ENCODE measurements around the gene LRRC31.

The LRRC31 gene

DNA sequence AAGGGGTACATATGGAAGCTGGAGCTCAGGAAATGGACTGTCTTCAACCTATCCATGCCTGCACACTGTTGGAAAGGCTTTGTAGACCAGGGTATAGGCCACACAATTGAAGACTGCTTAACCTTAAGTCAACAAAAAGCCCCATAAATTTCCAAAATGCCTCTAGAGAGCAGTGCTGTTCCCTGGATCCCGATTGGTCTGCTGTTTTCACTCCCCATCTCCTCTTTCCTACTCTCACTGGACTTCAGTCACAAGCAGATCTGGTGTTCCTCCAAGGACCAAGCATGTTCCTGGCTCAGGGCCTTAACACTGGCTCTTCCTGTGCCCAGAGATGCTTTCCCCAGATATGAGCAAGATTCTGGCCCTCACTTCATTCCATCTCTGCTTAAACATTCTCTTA is 34.2 kb downstream of the LRRC31 start:
- DNase-seq (ENCODE audit: low spot score), result no peak
- H3K27ac ChIP-seq (ENCODE audit: poor library complexity, severe bottlenecking), result no peak overlapping the region
- ATAC-seq (ENCODE audit: low read depth), result no peak

DNA sequence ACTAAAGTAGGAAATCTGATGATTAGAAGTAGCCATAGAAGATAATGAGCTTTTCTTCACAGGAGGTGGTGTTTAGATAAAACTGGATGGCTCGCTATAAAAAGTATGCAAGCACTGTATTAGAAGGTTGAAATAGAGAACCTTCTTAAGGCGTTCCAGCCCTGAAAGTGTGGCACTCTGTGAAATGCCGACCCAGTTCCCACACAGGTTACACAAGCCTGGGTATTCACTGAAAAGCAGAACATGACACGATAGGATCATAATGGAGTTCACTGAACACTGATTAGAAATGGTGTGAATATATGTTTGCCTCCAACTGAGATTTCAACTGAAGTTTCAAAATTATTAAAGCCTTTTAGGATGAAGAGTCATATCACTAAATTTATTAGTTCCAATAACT is 42.0 kb downstream of the LRRC31 start:
- Histone ChIP-seq H3K36me3 (ENCODE audit: low read depth) (no peaks in the 10 kb centered on the region), H3K27me3 (ENCODE audit: insufficient read depth, poor library complexity, severe bottlenecking) (no peaks in the 10 kb centered on the region), H3K27ac (ENCODE audit: poor library complexity, severe bottlenecking) (no peak overlapping the region), H3K4me1 (ENCODE audit: insufficient read depth, poor library complexity, severe bottlenecking) (no peaks in the 10 kb centered on the region), H3K9me3 (ENCODE audit: severe bottlenecking) (no peaks in the 10 kb centered on the region), H3K4me3 (ENCODE audit: severe bottlenecking) (no peak overlapping the region)
- no peak for ATAC-seq (ENCODE audit: low read depth)
- TF ChIP-seq, protein P1, sequence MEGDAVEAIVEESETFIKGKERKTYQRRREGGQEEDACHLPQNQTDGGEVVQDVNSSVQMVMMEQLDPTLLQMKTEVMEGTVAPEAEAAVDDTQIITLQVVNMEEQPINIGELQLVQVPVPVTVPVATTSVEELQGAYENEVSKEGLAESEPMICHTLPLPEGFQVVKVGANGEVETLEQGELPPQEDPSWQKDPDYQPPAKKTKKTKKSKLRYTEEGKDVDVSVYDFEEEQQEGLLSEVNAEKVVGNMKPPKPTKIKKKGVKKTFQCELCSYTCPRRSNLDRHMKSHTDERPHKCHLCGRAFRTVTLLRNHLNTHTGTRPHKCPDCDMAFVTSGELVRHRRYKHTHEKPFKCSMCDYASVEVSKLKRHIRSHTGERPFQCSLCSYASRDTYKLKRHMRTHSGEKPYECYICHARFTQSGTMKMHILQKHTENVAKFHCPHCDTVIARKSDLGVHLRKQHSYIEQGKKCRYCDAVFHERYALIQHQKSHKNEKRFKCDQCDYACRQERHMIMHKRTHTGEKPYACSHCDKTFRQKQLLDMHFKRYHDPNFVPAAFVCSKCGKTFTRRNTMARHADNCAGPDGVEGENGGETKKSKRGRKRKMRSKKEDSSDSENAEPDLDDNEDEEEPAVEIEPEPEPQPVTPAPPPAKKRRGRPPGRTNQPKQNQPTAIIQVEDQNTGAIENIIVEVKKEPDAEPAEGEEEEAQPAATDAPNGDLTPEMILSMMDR (IDR thresholded peaks at IDR 0.05; ENCODE audit: poor library complexity, severe bottlenecking), result no peak
- DNase-seq (ENCODE audit: low spot score), result no peak

More for the DNA sequence above, 34.2 kb downstream of the LRRC31 start:
- Histone ChIP-seq H3K27me3 (ENCODE audit: insufficient read depth, poor library complexity, severe bottlenecking) (no peaks in the 10 kb centered on the region), H3K4me3 (ENCODE audit: severe bottlenecking) (no peak overlapping the region), H3K36me3 (ENCODE audit: low read depth) (no peaks in the 10 kb centered on the region), H3K4me1 (ENCODE audit: insufficient read depth, poor library complexity, severe bottlenecking) (no peaks in the 10 kb centered on the region), H3K9me3 (ENCODE audit: severe bottlenecking) (no peaks in the 10 kb centered on the region)
- TF ChIP-seq, protein P1 (IDR thresholded peaks at IDR 0.05; ENCODE audit: poor library complexity, severe bottlenecking), result no peak

DNA sequence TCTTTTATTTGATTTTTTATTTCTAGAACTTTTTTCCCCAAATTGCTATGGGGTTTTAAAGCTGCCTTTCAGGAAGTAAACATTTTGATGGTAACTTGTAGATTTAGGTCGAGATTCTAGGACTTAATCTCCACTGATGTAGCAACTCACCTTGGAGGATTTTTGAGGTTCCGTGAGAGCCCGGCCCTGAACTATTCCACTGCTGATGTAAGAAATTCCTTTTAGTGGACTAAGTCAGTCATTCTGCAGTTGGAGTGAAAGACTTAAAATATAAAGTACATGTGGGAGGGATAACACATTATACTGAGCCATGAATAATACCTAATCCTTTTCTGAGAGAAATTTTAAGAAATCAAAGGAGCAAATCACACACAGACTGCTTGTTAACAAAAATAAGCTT is 44.4 kb downstream of the LRRC31 start:
- Histone ChIP-seq H3K4me3 (ENCODE audit: severe bottlenecking) (no peak overlapping the region), H3K4me1 (ENCODE audit: insufficient read depth, poor library complexity, severe bottlenecking) (no peaks in the 10 kb centered on the region), H3K27ac (ENCODE audit: poor library complexity, severe bottlenecking) (no peak overlapping the region), H3K9me3 (ENCODE audit: severe bottlenecking) (no peaks in the 10 kb centered on the region), H3K36me3 (ENCODE audit: low read depth) (no peaks in the 10 kb centered on the region), H3K27me3 (ENCODE audit: insufficient read depth, poor library complexity, severe bottlenecking) (no peaks in the 10 kb centered on the region)
- DNase-seq (ENCODE audit: low spot score) (no peak), ATAC-seq (ENCODE audit: low read depth) (no peak)
- TF ChIP-seq, protein P1 (IDR thresholded peaks at IDR 0.05; ENCODE audit: poor library complexity, severe bottlenecking), result no peak

DNA sequence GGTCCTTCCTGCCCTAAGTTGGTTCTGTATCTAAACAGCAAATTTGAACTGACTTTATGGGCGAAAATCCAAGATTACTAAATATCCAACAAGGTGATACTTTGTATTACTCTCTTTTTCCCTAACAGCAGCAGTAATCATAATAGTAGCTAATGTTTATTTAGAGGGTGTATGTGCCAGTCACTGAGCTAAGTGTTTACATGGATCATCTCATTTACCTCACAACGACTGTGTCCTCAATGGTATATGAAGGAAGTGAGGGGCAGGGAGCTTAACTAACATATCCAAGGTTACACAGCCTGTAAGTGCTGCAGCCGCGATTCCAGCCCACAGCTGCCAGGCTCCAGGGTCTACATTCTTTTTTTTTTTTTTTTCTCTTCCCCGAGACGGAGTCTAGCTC is 46.8 kb downstream of the LRRC31 start:
- Histone ChIP-seq H3K4me1 (ENCODE audit: insufficient read depth, poor library complexity, severe bottlenecking) (no peaks in the 10 kb centered on the region), H3K4me3 (ENCODE audit: severe bottlenecking) (no peak overlapping the region), H3K9me3 (ENCODE audit: severe bottlenecking) (no peaks in the 10 kb centered on the region), H3K36me3 (ENCODE audit: low read depth) (no peaks in the 10 kb centered on the region), H3K27ac (ENCODE audit: poor library complexity, severe bottlenecking) (no peak overlapping the region), H3K27me3 (ENCODE audit: insufficient read depth, poor library complexity, severe bottlenecking) (no peaks in the 10 kb centered on the region)
- DNase-seq (ENCODE audit: low spot score) (no peak), ATAC-seq (ENCODE audit: low read depth) (no peak)
- TF ChIP-seq, protein P1 (IDR thresholded peaks at IDR 0.05; ENCODE audit: poor library complexity, severe bottlenecking), result no peak

DNA sequence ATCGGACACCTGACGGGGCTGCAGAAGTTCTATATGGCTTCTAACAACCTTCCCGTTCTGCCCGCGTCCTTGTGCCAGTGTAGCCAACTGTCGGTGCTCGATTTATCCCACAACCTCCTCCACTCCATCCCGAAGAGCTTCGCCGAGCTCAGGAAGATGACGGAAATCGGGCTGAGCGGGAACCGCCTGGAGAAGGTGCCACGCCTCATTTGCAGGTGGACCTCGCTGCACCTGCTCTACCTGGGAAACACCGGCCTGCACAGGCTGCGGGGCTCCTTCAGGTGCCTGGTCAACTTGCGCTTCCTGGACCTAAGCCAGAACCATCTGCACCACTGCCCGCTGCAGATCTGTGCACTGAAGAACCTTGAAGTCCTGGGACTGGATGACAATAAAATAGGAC is 47.2 kb downstream of the LRRC31 start:
- DNase-seq (ENCODE audit: low spot score) (no peak), ATAC-seq (ENCODE audit: low read depth) (no peak)
- TF ChIP-seq, protein P1 (IDR thresholded peaks at IDR 0.05; ENCODE audit: poor library complexity, severe bottlenecking), result no peak
- no peak overlapping the region for H3K4me3 ChIP-seq (ENCODE audit: severe bottlenecking)
- no peak overlapping the region for H3K27ac ChIP-seq (ENCODE audit: poor library complexity, severe bottlenecking)
- no peaks in the 10 kb centered on the region for H3K27me3 ChIP-seq (ENCODE audit: insufficient read depth, poor library complexity, severe bottlenecking)
- H3K9me3 ChIP-seq (ENCODE audit: severe bottlenecking), result no peaks in the 10 kb centered on the region
- H3K4me1 ChIP-seq (ENCODE audit: insufficient read depth, poor library complexity, severe bottlenecking), result no peaks in the 10 kb centered on the region
- H3K36me3 ChIP-seq (ENCODE audit: low read depth), result no peaks in the 10 kb centered on the region
